Activated T-helper 2 cell treated with anti-CD3 and anti-CD28 coated beads, Interferon-gamma antibody, Interleukin-2, Interleukin-4, amounts not matched to agents 10 μg/mL and 5 μg/mL and 100 μg/mL, durations not matched to agents 14 hours and 24 hours and 36 hours (primary cell): ENCODE data around the gene CCL4. TPM values are rescaled to one million over a fixed set of nuclear protein-coding genes. Genes with fewer than 3 reads are reported as not detected.

Experiments used
- DNase-seq: peaks from one replicate; pipeline ENCODE4 v3.0.0; 2021; ENCODE audit warnings: low spot score
- H3K27ac Mint-ChIP-seq: one replicate; pipeline ENCODE4 v1.8.0; 2021; ENCODE audit warnings: mixed read lengths
- H3K27me3 Mint-ChIP-seq: one replicate; pipeline ENCODE4 v1.8.0; 2021; ENCODE audit warnings: low read depth, mixed read lengths
- H3K36me3 Mint-ChIP-seq: one replicate; pipeline ENCODE4 v1.8.0; 2021; ENCODE audit warnings: low read depth, mixed read lengths
- H3K4me1 Mint-ChIP-seq: one replicate; pipeline ENCODE4 v1.8.0; 2021; ENCODE audit warnings: low read depth, mixed read lengths
- H3K4me3 Mint-ChIP-seq: one replicate; pipeline ENCODE4 v1.8.0; 2021; ENCODE audit warnings: low read depth, mild to moderate bottlenecking, moderate library complexity, mixed read lengths
- H3K9me3 Mint-ChIP-seq: one replicate; pipeline ENCODE4 v1.8.0; 2021; ENCODE audit warnings: mixed read lengths
- intact Hi-C: fragments of 100-400 bp; cut with micrococcal nuclease; formaldehyde crosslinking; loops from one replicate; pipeline ENCODE4 v1.15.1; 2023
- total RNA-seq: library from RNA; stranded (reverse); gene quantifications from 2 replicates; pipeline ENCODE4 v1.2.3, GENCODE V29; 2022

Gene CCL4
- total RNA-seq, 1 donor from 2014 or later: 136 TPM

DNA sequence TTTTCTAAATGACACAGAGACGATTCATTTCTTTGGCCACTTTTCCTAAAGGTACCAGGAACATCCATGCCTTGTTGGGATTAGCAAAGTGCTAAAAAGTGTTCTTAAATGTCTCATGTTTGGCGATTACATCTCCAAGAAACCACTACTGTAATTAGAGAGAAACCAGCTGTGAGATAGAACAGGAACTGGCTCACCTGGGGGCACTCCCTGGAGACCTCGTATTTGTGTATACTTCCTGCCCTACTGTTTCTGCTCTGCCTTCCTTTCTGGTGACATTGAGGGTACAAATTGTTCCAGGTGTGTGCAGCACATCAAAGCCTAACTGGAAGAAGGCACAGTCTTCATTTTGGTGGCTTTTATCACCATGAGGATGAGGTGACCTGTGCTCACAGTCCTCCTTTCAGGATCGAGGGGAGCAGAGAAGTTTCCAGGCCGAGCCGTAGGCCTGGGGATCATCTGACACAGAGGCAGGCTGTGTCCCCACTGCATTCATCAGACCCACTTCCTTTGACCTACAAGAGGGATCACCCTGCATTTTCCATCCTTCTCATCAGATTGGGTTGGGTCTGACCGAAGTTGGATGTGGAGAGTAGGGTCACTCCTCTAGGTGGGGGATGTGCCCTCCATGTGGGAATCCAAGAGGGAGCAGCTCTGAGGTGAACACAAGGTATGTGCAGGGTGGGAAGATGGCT, 23.7 kb downstream of the CCL4 start:
- H3K36me3 Mint-ChIP-seq: no peaks in the 10 kb centered on the region
- no peaks in the 10 kb centered on the region for H3K4me1 Mint-ChIP-seq
- no peak overlapping the region for H3K27ac Mint-ChIP-seq
- intact Hi-C loops: no loop called here
- DNase-seq: no peak
- H3K4me3 Mint-ChIP-seq: no peak overlapping the region
- peaks cover 18% of the 10 kb centered on the region for H3K9me3 Mint-ChIP-seq
- peaks cover 6% of the 10 kb centered on the region for H3K27me3 Mint-ChIP-seq

DNA sequence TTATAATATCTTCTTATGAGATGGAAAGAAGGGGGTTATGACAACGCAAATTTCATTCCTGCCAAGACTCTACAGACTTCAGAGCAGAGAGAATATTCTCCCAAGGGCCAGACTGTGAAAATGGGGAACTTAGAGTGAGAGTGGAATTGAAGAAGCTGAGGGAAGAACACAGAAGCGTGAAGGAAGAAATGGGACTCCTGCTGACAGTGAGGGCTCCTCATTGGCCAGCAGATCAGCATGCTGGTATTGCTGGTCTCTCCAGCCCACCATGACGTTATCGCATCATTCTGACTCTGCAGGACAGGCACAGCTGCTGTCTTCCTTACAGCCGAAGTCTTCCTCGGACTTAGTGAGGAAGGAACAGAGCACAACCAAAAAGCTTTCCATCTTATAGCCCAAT, 24.3 kb downstream of the CCL4 start:
- H3K36me3 Mint-ChIP-seq: no peaks in the 10 kb centered on the region
- peaks cover 6% of the 10 kb centered on the region for H3K27me3 Mint-ChIP-seq
- H3K27ac Mint-ChIP-seq: no peak overlapping the region
- no peak for DNase-seq
- no peak overlapping the region for H3K4me3 Mint-ChIP-seq
- H3K9me3 Mint-ChIP-seq: peaks cover 18% of the 10 kb centered on the region
- intact Hi-C loops: no loop called here
- no peaks in the 10 kb centered on the region for H3K4me1 Mint-ChIP-seq

DNA sequence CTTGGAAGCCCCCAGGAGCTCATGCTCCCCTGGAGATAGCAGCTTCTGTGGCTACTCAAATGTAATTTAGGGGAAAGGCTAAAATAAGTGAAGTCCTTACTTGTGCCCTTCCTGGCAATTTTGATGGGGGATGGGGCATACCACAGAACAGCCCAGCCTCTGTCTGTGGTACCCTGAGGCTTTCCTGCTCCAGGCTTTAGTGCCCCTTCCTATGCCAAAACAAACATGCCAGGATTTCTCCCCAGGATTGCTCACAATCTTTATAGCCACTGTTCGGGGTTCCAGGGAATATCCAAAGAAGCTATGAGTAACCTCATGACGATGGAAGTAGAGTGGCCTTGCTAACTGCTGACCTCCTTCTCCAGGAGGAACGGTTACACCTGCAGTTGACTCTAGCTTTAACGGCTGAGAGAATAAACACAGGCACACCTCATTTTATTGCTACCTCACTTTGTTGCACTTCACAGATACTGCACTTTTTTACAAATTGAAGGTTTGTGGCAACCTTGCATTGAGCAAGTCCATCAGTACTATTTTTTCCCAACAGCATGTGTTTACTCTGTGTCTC, 24.9 kb downstream of the CCL4 start:
- Mint-ChIP-seq H3K4me1 (no peaks in the 10 kb centered on the region), H3K27me3 (peaks cover 9% of the 10 kb centered on the region), H3K27ac (no peak overlapping the region), H3K9me3 (peaks cover 18% of the 10 kb centered on the region), H3K36me3 (no peaks in the 10 kb centered on the region), H3K4me3 (no peak overlapping the region)
- no peak for DNase-seq
- intact Hi-C loops: no loop called here

DNA sequence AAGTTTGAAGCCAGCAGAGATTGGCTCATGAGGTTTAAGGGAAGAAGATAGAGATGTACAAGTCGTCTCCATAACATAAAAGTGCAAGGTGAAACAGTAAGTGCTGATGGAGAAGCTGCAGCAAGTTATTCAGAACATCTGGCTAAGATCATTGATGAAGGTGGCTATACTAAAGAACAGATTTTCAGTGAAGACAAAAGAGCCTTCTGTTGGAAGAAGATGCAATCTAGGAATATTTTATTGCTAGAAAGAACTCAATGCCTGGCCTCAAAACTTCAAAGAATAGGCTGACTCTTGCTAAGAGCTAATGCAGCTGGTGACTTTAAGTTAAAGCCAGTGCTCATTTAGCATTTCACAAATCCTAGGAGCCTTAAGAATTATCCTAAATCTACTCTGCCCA, 26.0 kb downstream of the CCL4 start:
- Mint-ChIP-seq H3K4me1 (no peaks in the 10 kb centered on the region), H3K27ac (no peak overlapping the region), H3K36me3 (no peaks in the 10 kb centered on the region), H3K4me3 (no peak overlapping the region), H3K9me3 (peaks cover 18% of the 10 kb centered on the region), H3K27me3 (peaks cover 11% of the 10 kb centered on the region)
- intact Hi-C loops: no loop called here
- no peak for DNase-seq

DNA sequence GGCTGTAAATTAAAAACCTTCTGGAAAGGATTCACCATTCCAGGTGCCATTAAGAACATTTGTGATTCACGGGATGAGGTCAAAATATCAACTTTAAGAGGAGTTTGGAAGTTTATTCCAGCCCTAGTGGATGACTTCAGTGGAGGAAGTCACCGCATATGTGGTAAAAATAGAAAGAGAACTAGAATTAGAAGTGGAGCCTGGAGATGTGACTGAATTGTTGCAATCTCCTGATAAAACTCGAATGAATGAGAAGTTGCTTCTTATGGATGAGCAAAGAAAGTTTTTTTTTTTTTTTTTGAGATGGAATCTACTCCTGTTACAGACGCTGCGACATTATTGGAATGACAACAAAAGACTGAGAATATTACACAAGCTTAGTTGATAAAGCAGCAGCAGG, 26.7 kb downstream of the CCL4 start:
- H3K36me3 Mint-ChIP-seq: no peaks in the 10 kb centered on the region
- no peak overlapping the region for H3K27ac Mint-ChIP-seq
- H3K9me3 Mint-ChIP-seq: peaks cover 18% of the 10 kb centered on the region
- peaks cover 11% of the 10 kb centered on the region for H3K27me3 Mint-ChIP-seq
- DNase-seq: no peak
- intact Hi-C loops: no loop called here
- no peaks in the 10 kb centered on the region for H3K4me1 Mint-ChIP-seq
- H3K4me3 Mint-ChIP-seq: no peak overlapping the region

DNA sequence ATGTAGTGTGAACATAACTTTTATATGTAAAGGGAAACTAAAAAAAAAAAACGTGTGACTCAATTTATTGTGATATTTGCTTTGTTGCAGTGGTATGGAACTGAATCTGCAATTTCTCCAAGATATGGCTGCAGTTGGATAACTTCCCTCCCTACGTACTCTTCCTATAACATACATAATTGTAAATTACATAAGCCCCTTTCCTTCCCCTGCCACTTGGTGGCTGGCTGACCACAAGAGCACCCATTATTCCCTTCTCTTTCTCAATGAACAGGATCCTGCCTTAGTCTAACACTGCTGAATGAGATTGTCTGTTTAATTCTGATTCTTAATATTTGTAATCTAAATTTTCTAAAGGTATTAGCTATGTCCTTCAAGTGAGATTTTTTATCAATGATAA, 27.8 kb downstream of the CCL4 start:
- Mint-ChIP-seq H3K4me3 (no peak overlapping the region), H3K27me3 (peaks cover 11% of the 10 kb centered on the region), H3K27ac (no peak overlapping the region), H3K36me3 (no peaks in the 10 kb centered on the region), H3K9me3 (peaks cover 8% of the 10 kb centered on the region), H3K4me1 (no peaks in the 10 kb centered on the region)
- intact Hi-C loops: no loop called here
- DNase-seq: no peak

DNA sequence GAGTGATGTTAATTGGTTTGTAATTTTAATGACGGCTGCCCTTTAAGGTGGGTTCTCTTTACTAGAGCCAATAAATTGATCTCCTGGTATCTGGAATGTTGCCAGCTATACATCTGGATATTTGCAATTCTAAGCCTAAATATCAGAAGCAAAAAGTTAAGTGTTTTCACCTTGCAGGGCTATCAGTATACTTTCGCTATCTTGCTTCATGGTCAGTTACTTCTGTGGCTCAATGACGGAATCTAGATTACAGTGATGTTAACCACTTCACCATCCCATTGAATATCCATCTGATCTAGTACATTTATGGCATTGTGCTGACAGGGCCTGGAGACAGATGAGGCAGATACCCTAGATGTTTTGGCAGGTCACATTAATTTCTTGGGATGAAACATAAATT, 28.3 kb downstream of the CCL4 start:
- Mint-ChIP-seq H3K4me3 (no peak overlapping the region), H3K36me3 (no peaks in the 10 kb centered on the region), H3K9me3 (peaks cover 3% of the 10 kb centered on the region), H3K27me3 (peaks cover 11% of the 10 kb centered on the region), H3K27ac (no peak overlapping the region), H3K4me1 (no peaks in the 10 kb centered on the region)
- no peak for DNase-seq
- intact Hi-C loops: no loop called here

DNA sequence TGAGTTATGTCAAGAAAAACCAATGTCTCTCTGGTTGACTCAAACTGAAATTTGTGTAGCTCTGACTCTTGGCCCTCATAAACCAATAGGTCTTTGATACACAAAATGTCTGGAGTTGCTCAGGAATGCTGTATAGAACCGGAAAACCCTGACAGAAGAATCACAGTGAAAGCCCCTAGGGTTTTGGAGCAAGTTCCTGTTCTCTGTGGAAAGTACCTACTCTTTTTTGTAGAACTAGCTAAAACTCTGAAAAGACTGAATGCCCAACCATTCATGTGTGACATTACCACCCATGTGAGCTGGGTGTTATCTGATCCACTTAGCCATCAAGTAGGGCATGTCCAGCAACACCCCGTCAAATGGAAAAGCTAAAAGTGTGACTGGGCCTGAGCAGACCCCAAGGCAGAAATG, 28.8 kb downstream of the CCL4 start:
- intact Hi-C loops: no loop called here
- H3K9me3 Mint-ChIP-seq: no peaks in the 10 kb centered on the region
- DNase-seq: no peak
- H3K27me3 Mint-ChIP-seq: peaks cover 14% of the 10 kb centered on the region
- no peak overlapping the region for H3K27ac Mint-ChIP-seq
- no peaks in the 10 kb centered on the region for H3K36me3 Mint-ChIP-seq
- H3K4me3 Mint-ChIP-seq: no peak overlapping the region
- H3K4me1 Mint-ChIP-seq: no peaks in the 10 kb centered on the region

DNA sequence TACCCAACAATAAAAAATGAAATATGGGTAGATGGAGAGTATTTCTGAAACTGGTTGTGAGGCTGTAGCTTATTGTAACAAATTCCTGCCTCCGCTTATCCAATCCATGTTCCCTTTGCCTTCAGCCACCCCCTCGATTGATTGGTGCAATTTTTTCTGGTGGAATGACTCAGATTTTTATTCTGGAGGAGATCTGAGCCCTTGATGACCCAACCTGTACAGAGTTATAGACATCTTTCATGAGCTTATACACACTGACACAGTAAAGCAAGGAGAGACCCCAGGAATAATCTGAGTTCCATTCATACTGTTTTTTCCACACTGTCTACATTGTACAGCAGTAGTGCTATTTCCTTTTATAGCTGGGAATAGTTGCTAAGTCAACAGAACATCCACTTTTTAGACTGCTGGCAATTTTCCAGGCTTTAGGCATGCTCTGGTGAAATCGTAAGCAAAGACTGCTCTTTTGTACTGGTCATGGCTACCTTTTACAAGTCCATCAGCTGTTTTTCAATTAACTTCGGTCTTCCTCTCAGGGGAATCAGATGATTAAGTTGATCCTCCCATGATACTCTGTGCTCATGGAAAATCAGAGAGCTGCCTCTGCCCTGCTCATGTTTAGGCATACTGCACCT, 30.1 kb downstream of the CCL4 start:
- Mint-ChIP-seq H3K27ac (no peak overlapping the region), H3K4me3 (no peak overlapping the region), H3K4me1 (no peaks in the 10 kb centered on the region), H3K36me3 (no peaks in the 10 kb centered on the region), H3K27me3 (peaks cover 16% of the 10 kb centered on the region), H3K9me3 (no peaks in the 10 kb centered on the region)
- no peak for DNase-seq
- intact Hi-C loops: no loop called here

DNA sequence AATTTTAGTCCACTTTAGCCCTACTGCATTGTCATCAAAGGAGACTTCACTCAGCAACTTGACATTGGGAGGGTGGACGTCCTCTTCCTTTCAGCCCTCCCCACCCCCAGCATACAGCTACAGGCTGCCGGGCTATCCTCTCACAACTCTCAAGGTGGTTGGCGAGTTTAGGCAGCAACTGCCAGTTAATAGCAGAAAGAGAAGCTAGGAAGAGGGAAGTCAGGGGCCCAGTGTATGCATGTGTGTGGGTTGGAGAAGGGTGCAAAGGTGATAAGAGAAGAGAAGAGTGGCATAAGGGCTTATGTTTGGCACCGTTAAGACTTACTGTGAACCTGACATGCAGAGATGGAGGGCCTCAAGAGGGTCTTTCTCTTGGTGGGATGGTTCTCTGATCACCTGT, 31.8 kb downstream of the CCL4 start:
- H3K4me3 Mint-ChIP-seq: no peak overlapping the region
- intact Hi-C loops: no loop called here
- no peaks in the 10 kb centered on the region for H3K36me3 Mint-ChIP-seq
- no peak overlapping the region for H3K27ac Mint-ChIP-seq
- no peaks in the 10 kb centered on the region for H3K9me3 Mint-ChIP-seq
- no peak for DNase-seq
- peaks cover 14% of the 10 kb centered on the region for H3K27me3 Mint-ChIP-seq
- no peaks in the 10 kb centered on the region for H3K4me1 Mint-ChIP-seq

DNA sequence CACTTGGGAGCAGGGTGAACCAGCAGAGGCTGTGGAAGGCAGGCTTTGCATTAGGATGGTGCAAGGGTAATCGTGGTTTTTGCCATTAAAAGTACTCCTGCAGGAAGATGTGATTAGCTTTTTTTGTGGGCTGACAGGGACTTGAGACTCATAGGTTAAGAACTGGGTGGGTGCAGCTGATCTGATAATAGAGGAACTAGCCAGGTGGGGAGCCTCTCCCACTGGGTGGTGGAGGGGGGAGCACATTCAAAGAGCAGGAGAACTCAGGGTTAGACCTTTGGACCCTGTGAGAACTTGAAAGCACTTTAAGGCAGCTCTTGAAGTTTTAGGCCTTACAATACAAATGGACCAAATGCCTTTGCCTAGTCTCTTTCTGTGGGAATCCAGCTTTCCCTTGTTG, 32.4 kb downstream of the CCL4 start:
- DNase-seq: no peak
- Mint-ChIP-seq H3K27ac (no peak overlapping the region), H3K4me1 (no peaks in the 10 kb centered on the region), H3K4me3 (no peak overlapping the region), H3K27me3 (peaks cover 17% of the 10 kb centered on the region), H3K9me3 (no peaks in the 10 kb centered on the region), H3K36me3 (no peaks in the 10 kb centered on the region)
- intact Hi-C loops: no loop called here

DNA sequence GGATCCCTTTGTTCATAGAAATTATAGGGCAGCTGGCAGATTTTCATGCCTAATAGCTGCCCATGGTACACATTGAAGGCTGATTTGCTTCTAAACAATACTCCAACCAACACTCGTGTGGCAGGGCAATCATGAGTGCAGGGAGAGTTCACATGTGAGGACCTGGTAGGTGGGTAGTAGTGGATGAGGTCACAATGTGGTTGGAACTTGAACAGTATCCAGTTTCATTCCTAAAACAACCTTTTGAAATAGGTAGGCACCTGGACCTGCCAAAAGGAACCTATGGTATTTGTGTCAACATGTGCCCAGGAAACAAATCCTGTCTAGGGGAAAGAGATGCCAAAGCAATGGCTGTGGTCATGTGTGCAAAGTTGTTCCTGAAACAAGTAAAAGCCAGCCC, 32.8 kb downstream of the CCL4 start:
- intact Hi-C loops: no loop called here
- no peak overlapping the region for H3K4me3 Mint-ChIP-seq
- H3K27me3 Mint-ChIP-seq: peaks cover 16% of the 10 kb centered on the region
- H3K9me3 Mint-ChIP-seq: no peaks in the 10 kb centered on the region
- H3K27ac Mint-ChIP-seq: no peak overlapping the region
- H3K4me1 Mint-ChIP-seq: no peaks in the 10 kb centered on the region
- H3K36me3 Mint-ChIP-seq: no peaks in the 10 kb centered on the region
- no peak for DNase-seq

DNA sequence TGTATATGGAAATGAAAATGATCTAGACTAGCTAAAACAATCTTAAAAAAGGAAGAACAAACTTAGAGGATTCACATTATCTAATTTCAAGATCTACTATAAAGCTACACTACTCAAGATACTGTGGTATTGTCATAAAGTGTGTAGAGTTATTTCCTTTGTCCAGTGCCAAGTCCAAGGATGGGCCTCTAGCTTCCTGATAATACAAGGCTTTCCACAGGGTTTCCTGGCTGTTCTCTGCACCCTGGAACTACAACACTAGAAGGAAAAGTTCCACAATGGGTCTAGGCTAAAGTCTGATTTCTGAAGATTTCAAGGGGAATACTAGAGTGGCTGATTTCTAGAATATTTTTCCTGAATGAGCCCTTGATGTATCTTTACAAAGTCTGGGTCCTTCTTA, 38.6 kb downstream of the CCL4 start:
- intact Hi-C loops: no loop called here
- peaks cover 17% of the 10 kb centered on the region for H3K27me3 Mint-ChIP-seq
- H3K4me3 Mint-ChIP-seq: no peak overlapping the region
- no peaks in the 10 kb centered on the region for H3K9me3 Mint-ChIP-seq
- no peak for DNase-seq
- no peak overlapping the region for H3K27ac Mint-ChIP-seq
- H3K36me3 Mint-ChIP-seq: no peaks in the 10 kb centered on the region
- H3K4me1 Mint-ChIP-seq: no peaks in the 10 kb centered on the region
